Vagina (tissue), 2 donors: ENCODE measurements around the gene OPRL1.

Experiments
- CTCF ChIP-seq, 3 experiments: fragments of 450-650 bp in 2 of 3; fragments of 200-600 bp in 1 of 3; sonication (generic) in 1 of 3; IDR thresholded peaks; one replicate each; pipeline ENCODE4 v1.5.1; 2017 to 2019; ENCODE audit warnings: antibody characterized with exemption in 3 of 3, mild to moderate bottlenecking in 2 of 3, moderate library complexity in 2 of 3
- POLR2A ChIP-seq, 2 donors: fragments of 450-650 bp; IDR thresholded peaks; one replicate each; pipeline ENCODE4 v1.6.1; 2017; ENCODE audit warnings: antibody characterized with exemption in 2 of 2, mild to moderate bottlenecking in 2 of 2, moderate library complexity in 2 of 2

GRCh38 chr20:64047968-64048401 is 31.9 kb upstream of the OPRL1 start:
- no peak for TF ChIP-seq CTCF (IDR thresholded peaks at IDR 0.05)
- TF ChIP-seq POLR2A (IDR thresholded peaks at IDR 0.05): no peak
